Uterus (tissue), 4 donors: ENCODE results near the gene ZNF771. TPM values are rescaled to one million over a fixed set of nuclear protein-coding genes. Genes with fewer than 3 reads are reported as not detected.
"Not testable (repeated sequence)": the region's sequence is repeated elsewhere in the genome, so short reads cannot be mapped to it uniquely, and the experiment has no call there.

Experiments used
- DNase-seq, 2 donors: peaks; one replicate each; pipeline ENCODE4 v3.0.0-alpha.2; 2019 to 2020
- H3K27ac ChIP-seq, 2 donors: fragments of 200-600 bp; sonication (generic); 1 replicate in 1 of 2; 2 replicates in 1 of 2; pipeline ENCODE4 v1.5.1; 2016 to 2018
- H3K27me3 ChIP-seq, 2 donors: fragments of 200-600 bp; sonication (generic); one replicate each; pipeline ENCODE4 v1.5.1; 2018 to 2019; ENCODE audit warnings: control low read depth in 1 of 2
- H3K36me3 ChIP-seq, 2 donors: fragments of 200-600 bp; sonication (generic); one replicate each; pipeline ENCODE4 v1.5.1; 2019; ENCODE audit warnings: control low read depth in 1 of 2
- H3K4me1 ChIP-seq, 2 donors: fragments of 200-600 bp; sonication (generic); one replicate each; pipeline ENCODE4 v1.5.1; 2018 to 2019; ENCODE audit warnings: control low read depth in 1 of 2
- H3K4me3 ChIP-seq, 2 donors: fragments of 200-600 bp; sonication (generic); 1 replicate in 1 of 2; 2 replicates in 1 of 2; pipeline ENCODE4 v1.5.1; 2018 to 2019; ENCODE audit warnings: mild to moderate bottlenecking in 1 of 2
- H3K9me3 ChIP-seq, 2 donors: fragments of 200-600 bp; sonication (generic); one replicate each; pipeline ENCODE4 v1.5.1; 2019; ENCODE audit warnings: control low read depth in 1 of 2
- CTCF ChIP-seq, 4 experiments: fragments of 200-600 bp in 2 of 4; fragments of 450-650 bp in 2 of 4; sonication (generic) in 2 of 4; IDR thresholded peaks; one replicate each; pipeline ENCODE4 v1.5.1; 2016 to 2019; ENCODE audit warnings: antibody characterized with exemption in 4 of 4, mild to moderate bottlenecking in 2 of 4, moderate library complexity in 1 of 4
- POLR2A ChIP-seq, 2 donors: fragments of 450-650 bp; IDR thresholded peaks; one replicate each; pipeline ENCODE4 v1.6.1; 2016; ENCODE audit warnings: antibody characterized with exemption in 2 of 2, mild to moderate bottlenecking in 1 of 2, moderate library complexity in 1 of 2
- intact Hi-C: fragments of 100-400 bp; cut with DNase I; formaldehyde crosslinking; loops from one replicate; pipeline ENCODE4 v1.15.1; 2023; ENCODE audit warnings: low total_unique reads
- total RNA-seq, 4 donors: library from RNA; depleted of rRNA in 3 of 4; stranded (reverse); fragments of >200 nt in 3 of 4; gene quantifications; one replicate each; pipeline versions ENCODE4 v1.1.0 to v1.2.4, GENCODE V29; 2014 to 2023
- donor health status: DM: yes; HTN: yes; CAD: no.

ZNF771 gene
- total RNA-seq, 4 donors from 2014 or later, result 12.2 to 75.3 (median 25.6) TPM

GRCh38 chr16:30395155-30395991, 12.0 kb upstream of the ZNF771 start, which contains the start of gene ZNF48:
Gene ZNF48, plus strand, starts transcription at chr16:30395420. Its CDS starts 375 bp downstream, at chr16:30395795.
- H3K4me1 ChIP-seq, result peaks cover 0 to 9% of the 10 kb centered on the region in 2 donors
- TF ChIP-seq CTCF (IDR thresholded peaks at IDR 0.05) (peak in 3 of 4 experiments; percentile 42 to 54 (median 50)), POLR2A (IDR thresholded peaks at IDR 0.05) (peak; percentile 53 to 54)
- H3K27ac ChIP-seq, result peak within 1 kb of the TSS; percentile 61 to 70
- intact Hi-C loops, result no loop called here
- H3K4me3 ChIP-seq, result peak within 1 kb of the TSS; percentile 60 to 62
- H3K27me3 ChIP-seq, result no peaks in the 10 kb centered on the region
- no peaks in the 10 kb centered on the region for H3K9me3 ChIP-seq
- H3K36me3 ChIP-seq, result no peaks in the 10 kb centered on the region
- peak; percentile 82 to 86 for DNase-seq

DNA sequence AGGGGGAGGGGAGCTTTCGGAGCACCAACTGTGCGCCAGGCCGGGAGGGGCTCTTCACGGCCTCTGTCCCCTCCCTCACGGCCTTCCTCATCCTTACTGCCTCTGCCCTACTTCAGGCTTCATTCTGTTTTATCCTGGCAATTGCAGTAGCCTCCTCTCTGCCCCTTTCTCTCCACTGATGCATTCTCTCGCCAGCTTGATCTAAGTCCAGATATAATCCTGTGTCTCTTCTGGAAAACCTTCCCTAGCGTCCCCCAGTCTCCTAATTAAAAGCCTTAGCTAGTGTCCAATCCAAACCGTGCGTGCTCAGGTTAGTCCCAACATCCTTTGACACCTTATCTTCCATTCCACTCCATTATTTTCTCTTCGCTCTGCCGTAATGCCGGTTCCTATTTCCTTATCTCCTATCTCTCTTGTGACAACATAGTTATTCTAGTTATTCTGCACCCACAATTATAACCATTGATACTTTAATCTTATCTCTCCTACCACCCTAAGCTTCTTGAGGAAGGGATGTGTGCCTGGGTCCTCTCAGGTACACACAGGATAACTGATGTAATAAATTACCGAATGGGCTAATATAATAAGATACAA, 11.3 kb upstream of the ZNF771 start:
- Histone ChIP-seq H3K27me3 (no peaks in the 10 kb centered on the region), H3K9me3 (no peaks in the 10 kb centered on the region), H3K4me3 (peak overlapping the region; percentile 60 to 62), H3K36me3 (no peaks in the 10 kb centered on the region), H3K4me1 (peaks cover 0 to 9% of the 10 kb centered on the region in 2 donors), H3K27ac (peak overlapping the region; percentile 61 to 70)
- intact Hi-C loops, result no loop called here
- DNase-seq, result no peak
- TF ChIP-seq CTCF (IDR thresholded peaks at IDR 0.05) (no peak), POLR2A (IDR thresholded peaks at IDR 0.05) (no peak)

DNA sequence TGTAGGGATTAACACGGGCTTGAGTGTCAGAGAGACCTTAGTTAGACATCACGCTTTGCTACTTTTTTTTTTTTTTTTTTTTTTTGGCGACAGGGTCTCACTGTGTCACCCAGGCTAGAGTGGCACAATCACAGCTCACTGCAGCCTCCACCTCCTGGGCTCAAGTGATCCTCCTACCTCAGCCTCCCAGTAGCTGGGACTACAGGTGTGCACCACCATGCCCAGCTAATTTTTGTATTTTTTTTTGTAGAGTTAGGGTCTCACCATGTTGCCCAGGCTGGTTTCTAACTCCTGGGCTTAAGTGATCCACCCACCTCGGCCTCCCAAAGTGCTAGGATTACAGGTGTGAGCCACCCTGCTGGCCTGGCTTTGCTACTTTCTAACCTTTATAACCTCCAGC, 10.8 kb upstream of the ZNF771 start:
- intact Hi-C loops, result not testable (repeated sequence)

DNA sequence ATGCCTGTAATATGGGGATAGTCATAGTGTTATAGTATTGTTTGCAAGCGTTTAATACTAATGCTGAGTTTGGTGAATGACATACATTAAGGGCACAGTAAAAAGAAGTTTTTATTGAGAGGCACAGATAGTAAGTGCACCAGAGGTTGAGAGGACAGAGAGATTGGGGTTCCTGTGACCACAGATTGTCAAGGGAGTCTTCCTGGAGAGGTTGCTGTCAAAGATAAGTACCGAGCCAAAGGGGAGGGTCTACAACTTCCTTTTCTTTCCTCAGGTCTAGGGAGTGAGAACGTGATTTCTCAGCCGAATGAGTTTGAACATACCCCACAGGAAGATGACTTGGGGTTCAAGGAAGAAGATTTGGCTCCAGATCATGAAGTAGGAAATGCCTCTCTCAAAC, 10.3 kb upstream of the ZNF771 start:
- no peak for DNase-seq
- H3K9me3 ChIP-seq, result no peaks in the 10 kb centered on the region
- peaks cover 0 to 9% of the 10 kb centered on the region in 2 donors for H3K4me1 ChIP-seq
- no peak overlapping the region for H3K27ac ChIP-seq
- H3K27me3 ChIP-seq, result no peaks in the 10 kb centered on the region
- no peak overlapping the region for H3K4me3 ChIP-seq
- intact Hi-C loops, result no loop called here
- H3K36me3 ChIP-seq, result no peaks in the 10 kb centered on the region
- no peak for TF ChIP-seq POLR2A (IDR thresholded peaks at IDR 0.05)
- no peak for TF ChIP-seq CTCF (IDR thresholded peaks at IDR 0.05)

More for the DNA sequence above, 10.8 kb upstream of the ZNF771 start:
- H3K36me3 ChIP-seq, H3K27ac ChIP-seq, H3K4me1 ChIP-seq, H3K9me3 ChIP-seq, H3K27me3 ChIP-seq, H3K4me3 ChIP-seq, DNase-seq: not testable (repeated sequence)

- intact Hi-C loops, result no loop called here
- Histone ChIP-seq H3K4me3 (no peak overlapping the region), H3K4me1 (peaks cover 0 to 9% of the 10 kb centered on the region in 2 donors), H3K9me3 (no peaks in the 10 kb centered on the region), H3K27ac (peak overlapping the region in 1 of 2 donors; percentile 91), H3K36me3 (no peaks in the 10 kb centered on the region), H3K27me3 (no peaks in the 10 kb centered on the region)
- DNase-seq, result peak in 1 of 2 donors; percentile 25
- TF ChIP-seq CTCF (IDR thresholded peaks at IDR 0.05) (no peak), POLR2A (IDR thresholded peaks at IDR 0.05) (no peak)
Observed at GRCh38 chr16:30397776-30398660, 9.4 kb upstream of the ZNF771 start.
